IPS-18c (cell line): ENCODE data around the gene DLG2.
"Not testable (repeated sequence)": the region's sequence is repeated elsewhere in the genome, so short reads cannot be mapped to it uniquely, and the experiment has no call there.

ENCODE experiments used
- H3K4me3 ChIP-seq: 2 replicates; pipeline ENCODE4 v1.7.0; 2013; ENCODE audit warnings: low read depth, mild to moderate bottlenecking, low read length, moderate library complexity; ENCODE audit not compliant: insufficient read depth
- H3K9me3 ChIP-seq: one replicate; pipeline ENCODE4 v1.6.1; 2013; ENCODE audit warnings: mild to moderate bottlenecking, low read length, moderate library complexity; ENCODE audit not compliant: control insufficient read depth, insufficient read depth

DLG2 gene

DNA sequence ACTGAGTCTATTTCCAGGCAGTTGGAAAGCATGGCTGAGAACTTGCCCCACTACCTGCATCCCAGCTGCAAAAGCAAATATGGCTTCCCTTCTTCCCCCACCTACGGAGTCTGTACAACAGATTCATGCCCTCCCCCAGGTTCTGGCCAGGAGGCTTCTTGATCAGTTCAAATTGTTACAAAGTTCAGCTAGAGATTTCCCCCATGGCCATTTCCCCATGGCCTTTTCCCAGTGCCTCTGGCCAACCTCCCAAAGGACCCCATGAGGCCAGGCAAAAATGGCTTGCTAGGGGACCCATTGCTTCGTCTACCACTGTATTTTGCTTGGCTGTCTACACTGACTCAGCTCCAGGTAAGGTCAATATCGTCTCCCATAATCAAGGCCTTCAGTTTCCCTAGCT lies 203.3 kb downstream of the DLG2 start:
- no peak overlapping the region for H3K4me3 ChIP-seq
- H3K9me3 ChIP-seq: no peaks in the 10 kb centered on the region

DNA sequence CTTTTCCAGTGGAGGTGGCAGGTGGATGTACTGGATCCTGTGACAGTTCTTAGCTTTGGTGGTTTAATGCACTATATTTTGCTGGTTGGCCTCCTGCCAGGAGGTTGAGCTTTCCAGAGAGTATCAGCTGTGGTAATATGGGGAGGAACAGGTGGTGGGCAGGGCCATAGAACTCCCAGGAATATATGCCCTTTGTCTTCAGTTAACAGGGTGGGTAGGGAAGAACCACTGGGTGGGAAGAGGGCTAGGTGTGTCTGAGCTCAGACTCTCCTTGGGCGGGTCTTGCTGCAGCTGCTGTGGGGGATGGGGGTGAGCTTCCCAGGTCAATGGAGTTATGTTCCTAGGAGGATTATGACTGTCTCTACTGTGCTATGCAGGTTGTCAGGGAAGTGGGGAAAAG lies 203.8 kb downstream of the DLG2 start:
- Histone ChIP-seq H3K9me3 (no peaks in the 10 kb centered on the region), H3K4me3 (no peak overlapping the region)

DNA sequence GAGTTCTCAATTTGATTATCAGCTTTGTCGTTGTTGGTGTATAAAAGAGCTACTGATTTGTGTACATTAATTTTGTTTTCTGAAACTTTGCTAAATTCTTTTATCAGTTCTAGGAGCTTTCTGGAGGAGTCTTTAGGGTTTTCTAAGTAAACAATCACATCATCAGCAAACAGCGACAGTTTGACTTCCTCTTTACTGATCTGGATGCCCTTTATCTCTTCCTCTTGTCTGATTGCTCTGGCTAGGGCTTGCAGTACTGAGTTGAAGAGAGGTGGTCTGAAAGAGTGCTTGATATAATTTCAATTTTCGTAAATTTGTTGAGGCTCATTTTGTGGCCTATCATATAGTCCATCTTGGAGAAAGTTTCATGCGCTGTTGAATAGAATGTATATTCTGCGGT lies 213.0 kb downstream of the DLG2 start:
- H3K9me3 ChIP-seq: no peaks in the 10 kb centered on the region
- H3K4me3 ChIP-seq: no peak overlapping the region

DNA sequence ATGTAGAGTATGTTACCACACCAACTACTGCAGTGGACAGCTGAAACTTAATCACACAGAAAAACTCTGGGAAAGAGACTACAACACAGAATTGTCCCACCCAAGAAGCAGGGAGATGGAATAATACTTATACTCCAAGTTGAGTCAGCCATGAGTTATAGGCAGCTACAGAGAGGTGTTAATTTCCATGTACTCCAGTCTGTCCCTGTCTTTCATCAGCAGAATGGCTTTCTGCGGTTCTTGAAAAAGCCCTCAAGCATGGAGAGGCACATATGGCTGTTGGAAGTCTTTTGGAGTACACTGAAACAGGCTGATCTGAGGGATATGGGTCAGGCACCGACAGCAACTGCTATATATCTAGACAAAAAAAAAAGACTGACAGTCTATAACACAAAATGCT lies 219.5 kb downstream of the DLG2 start:
- no peak overlapping the region for H3K4me3 ChIP-seq

DNA sequence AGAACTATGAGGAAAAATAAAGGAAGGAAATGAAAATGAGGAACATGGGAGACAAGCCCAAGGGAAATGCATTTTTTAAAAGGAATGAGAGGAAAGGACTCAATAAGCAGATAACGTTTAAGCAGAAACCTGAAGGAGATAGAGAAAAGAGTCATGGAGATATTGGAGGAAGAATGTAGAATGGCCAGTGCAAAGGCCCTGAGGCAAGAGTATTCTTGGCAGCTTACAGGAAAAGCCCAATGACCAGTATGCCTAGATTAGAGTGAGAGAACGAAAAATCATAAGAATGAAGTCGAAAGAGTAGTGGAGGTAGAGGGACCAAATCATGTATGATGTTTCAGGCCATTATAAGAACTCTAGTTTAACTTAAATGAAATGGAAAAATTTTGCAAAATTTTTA lies 220.3 kb downstream of the DLG2 start:
- no peaks in the 10 kb centered on the region for H3K9me3 ChIP-seq
- H3K4me3 ChIP-seq: no peak overlapping the region

More for the DNA sequence above, 219.5 kb downstream of the DLG2 start:
- no peaks in the 10 kb centered on the region for H3K9me3 ChIP-seq

DNA sequence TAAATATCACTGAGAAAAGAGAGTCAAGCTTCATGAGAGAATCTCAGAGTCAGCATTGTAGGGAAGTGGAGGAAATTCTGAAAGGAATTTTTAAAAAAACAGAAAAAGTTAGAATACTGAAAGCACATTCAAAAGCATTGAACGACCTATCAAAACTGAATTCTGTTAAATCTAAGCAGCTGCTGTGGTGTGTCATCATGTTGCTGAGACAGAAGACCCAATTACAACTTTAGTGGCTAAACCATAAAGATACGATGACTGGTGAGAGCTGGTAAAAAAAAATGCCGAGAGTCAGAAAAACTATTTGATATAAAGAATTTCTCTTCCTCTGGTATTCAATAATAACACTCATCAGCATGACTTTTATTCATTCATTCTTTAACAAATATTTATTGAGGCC lies 220.8 kb downstream of the DLG2 start:
- no peaks in the 10 kb centered on the region for H3K9me3 ChIP-seq

DNA sequence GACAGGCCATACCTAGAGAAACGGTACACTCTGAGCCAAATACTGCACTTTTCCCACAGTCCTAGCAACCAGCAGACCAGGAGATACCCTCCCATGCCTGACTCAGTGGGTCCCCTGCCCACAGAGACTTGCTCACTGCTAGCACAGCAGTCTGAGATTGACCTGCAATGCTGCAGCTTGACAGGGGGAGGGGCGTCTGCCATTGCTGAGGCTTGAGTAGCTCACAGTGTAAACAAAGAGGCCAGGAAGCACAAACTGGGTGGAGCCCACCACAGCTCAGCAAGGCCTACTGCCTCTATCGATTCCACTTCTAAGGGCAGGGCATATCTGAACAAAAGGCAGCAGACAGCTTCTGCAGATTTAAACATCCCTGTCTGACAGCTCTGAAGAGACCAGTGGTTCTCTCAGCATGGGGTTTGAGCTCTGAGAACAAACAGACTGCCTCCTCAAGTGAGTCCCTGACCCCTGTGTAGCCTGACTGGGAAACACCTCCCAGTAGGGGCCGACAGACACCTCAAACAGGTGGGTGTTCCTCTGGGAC lies 231.6 kb downstream of the DLG2 start:
- not testable (repeated sequence) for H3K9me3 ChIP-seq, H3K4me3 ChIP-seq

More for the DNA sequence above, 220.8 kb downstream of the DLG2 start:
- H3K4me3 ChIP-seq: no peak overlapping the region

DNA sequence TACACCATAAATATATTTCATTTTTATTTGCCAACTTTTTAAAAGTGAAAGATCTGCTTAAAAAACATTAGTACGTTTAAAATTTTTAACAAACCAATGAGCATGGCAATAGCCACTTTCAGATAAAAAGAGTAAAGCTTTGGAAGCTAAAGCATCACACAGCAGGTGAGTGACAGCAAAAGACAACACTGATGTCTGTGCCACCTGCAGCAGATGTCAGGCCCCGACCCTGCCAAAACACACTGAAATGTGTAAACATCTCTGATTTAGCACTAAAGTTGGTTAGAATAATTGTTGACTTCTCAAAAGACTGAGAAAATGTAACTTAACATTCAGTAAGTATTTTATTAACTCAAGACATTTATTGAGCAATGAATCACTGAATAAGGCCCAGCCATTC lies 232.9 kb downstream of the DLG2 start:
- Histone ChIP-seq H3K9me3 (no peaks in the 10 kb centered on the region), H3K4me3 (no peak overlapping the region)

DNA sequence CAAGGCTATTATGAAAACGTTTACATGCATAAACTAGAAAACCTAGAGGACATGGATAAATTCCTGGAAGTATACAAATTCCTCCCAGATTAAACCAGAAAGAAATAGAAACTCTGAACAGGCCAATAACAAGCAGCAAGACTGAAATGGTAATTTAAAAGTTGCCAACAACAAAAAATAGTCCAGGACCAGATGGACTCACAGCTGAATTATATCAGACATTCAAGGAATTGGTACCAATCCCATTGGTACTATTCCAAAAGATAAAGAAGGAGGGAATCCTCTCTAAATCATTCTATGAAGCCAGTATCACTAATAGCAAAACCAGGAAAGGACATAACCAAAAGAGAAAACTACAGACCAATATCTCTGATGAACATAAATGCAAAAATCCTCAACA lies 236.0 kb downstream of the DLG2 start:
- no peaks in the 10 kb centered on the region for H3K9me3 ChIP-seq
- H3K4me3 ChIP-seq: no peak overlapping the region

DNA sequence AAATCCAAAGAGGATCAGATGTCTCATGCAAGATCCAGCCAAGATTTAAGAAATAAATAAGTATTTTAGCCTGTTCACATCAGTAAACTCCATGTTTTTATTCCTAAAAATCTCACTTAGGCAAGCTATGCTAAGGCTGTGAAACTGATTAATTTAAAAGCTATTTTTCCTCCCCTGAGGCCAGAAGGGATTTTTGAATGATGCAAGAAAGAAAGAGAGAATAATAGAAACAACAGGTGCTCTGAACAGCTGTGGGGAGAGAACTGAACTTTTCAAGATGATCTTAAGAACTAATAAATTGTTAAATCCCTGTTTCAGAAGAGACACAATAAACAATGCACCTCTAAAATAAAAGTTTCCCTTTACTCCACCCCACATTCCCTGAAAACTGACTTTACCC lies 241.6 kb downstream of the DLG2 start:
- no peak overlapping the region for H3K4me3 ChIP-seq
- H3K9me3 ChIP-seq: no peaks in the 10 kb centered on the region

DNA sequence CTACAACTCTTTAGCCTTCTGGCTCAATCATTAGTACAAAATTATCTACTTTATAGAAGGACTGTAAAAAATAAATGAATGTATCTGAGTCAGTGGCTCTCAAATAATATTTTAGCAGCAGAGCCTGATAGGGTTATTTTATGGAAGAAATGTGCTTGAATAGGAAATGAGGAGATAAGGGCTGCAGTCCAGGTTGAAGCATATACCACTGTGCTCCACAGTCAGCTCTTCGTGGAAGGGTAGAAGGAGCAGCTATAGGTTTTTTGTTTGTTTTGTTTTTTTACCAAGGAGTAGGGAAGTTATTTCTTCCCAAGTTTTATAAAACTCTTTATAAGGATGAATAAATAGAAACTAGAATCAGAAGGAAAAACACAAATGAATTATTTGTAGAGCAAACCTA lies 242.0 kb downstream of the DLG2 start:
- Histone ChIP-seq H3K4me3 (no peak overlapping the region), H3K9me3 (peaks cover 2% of the 10 kb centered on the region)

DNA sequence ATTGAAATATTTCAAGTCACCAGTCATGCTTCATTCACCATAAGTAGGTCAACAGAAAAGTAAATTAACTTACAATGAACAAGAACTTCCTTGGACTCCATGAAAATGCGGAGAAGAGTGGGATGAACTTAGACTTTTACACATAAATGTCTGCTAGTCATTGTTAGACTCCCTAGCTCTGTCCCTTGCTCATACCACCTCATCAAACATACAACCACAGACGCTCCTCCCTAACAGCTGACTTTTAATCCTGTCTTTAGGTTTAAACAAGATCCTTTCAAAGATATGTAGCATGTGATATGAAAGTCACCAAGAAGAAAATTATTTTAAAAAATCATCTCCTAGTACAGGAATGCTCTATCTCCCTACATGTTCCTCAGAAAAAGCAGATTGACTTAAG lies 248.1 kb downstream of the DLG2 start:
- Histone ChIP-seq H3K4me3 (no peak overlapping the region), H3K9me3 (peaks cover 2% of the 10 kb centered on the region)

DNA sequence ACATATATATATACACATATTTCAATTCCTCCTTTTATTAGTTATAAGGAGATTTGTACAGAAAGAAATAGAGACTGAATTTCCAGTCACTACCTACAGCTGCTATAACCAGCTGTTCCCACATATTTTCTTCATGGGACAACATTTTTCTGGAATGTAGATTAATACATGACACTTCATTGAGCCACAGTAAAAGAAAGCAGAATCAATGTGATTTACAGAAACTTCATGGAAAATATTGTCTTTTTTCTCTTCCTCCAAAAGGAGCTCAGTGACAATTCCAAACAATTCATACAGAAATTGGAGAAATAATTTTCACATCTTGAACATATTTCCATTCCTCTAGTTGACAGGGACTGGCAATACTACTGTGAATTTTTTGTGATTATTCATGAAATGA lies 249.2 kb downstream of the DLG2 start:
- Histone ChIP-seq H3K4me3 (no peak overlapping the region), H3K9me3 (peaks cover 2% of the 10 kb centered on the region)

DNA sequence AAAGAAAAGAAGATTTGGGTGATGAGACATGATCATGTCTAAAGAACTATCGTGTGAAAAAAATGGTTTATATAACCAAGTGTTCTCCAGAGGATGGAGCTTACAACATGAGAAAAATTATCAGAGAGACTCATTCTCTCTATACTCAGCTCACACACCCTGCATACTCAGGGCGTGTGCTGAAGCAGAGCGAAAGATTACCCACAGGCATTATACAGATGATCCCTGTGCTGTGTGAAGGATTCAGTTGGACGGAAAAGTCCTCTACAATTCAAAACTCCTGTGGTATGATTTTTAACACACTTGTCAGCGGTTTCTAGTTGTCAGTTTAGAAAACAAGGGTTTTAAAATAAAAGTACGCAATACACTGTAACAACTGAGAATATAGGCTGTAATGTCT lies 267.3 kb downstream of the DLG2 start:
- no peak overlapping the region for H3K4me3 ChIP-seq
- H3K9me3 ChIP-seq: no peaks in the 10 kb centered on the region

DNA sequence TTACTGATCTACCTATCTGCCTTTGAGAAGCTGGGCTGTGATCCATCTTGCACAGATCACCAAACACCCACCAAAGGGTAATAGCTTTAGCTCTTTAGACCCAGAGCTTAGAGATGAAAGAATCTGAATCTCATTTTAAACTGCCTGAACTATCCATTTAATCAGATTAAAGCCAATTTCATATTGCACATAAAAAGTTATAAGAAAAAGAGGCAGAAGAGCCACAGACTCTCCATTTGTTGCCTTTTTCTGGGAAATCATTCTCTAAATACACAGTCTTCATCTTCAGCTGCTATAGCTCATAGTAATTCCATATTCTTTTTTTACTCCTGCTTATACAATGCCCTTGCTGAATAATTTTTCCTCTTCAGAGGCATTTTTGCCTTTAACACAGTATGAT lies 271.2 kb downstream of the DLG2 start:
- H3K4me3 ChIP-seq: no peak overlapping the region

DNA sequence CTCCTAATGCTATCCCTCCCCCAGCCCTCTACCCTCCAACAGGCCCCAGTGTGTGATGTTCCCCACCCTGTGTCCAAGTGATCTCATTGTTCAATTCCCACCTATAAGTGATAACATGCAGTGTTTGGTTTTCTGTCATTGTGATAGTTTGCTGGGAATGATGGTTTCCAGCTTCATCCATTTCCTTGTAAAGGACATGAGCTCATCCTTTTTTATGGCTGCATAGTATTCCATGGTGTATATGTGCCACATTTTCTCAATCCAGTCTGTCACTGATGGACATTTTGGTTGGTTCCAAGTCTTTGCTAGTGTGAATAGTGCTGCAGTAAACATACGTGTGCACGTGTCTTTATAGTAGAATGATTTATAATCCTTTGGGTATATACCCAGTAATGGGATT lies 277.6 kb downstream of the DLG2 start:
- not testable (repeated sequence) for H3K9me3 ChIP-seq, H3K4me3 ChIP-seq

More for the DNA sequence above, 271.2 kb downstream of the DLG2 start:
- peaks cover 2% of the 10 kb centered on the region for H3K9me3 ChIP-seq

DNA sequence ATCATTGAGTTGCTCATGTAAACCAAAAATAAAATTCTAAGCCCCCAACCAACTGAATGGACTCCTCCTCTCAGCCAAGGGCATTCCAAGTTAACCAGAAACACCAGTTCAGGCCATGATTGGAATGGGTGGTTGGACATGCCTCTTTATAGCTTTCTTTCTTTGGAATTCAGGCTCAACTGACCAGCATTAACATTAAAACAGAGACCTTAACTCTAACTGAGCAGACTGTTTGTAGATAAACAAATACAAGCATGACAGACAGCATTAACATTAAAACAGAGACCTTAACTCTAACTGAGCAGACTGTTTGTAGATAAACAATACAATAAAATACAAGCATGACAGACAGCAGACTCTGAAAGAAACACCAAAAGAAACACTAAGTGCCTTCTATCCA lies 278.2 kb downstream of the DLG2 start:
- no peak overlapping the region for H3K4me3 ChIP-seq
- peaks cover 2% of the 10 kb centered on the region for H3K9me3 ChIP-seq

DNA sequence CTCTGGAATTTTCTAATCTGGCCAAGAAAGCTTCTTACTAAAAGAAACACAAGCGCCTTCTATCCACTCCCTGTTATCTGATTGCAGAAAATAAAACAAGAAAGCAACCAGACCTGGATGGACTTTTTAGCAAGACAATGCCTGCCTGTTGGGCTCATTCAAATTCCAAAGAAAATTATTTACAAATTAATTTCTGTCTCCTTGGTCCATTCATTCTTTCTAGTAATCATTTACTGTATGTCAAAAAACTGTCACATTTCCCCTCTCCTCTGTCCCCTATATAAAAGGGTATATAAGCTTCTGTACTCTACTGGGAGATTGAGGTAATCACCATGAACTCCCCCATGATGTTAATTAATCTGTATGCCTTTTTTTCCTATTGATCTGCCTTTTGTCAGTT lies 279.9 kb downstream of the DLG2 start:
- H3K4me3 ChIP-seq: no peak overlapping the region

DNA sequence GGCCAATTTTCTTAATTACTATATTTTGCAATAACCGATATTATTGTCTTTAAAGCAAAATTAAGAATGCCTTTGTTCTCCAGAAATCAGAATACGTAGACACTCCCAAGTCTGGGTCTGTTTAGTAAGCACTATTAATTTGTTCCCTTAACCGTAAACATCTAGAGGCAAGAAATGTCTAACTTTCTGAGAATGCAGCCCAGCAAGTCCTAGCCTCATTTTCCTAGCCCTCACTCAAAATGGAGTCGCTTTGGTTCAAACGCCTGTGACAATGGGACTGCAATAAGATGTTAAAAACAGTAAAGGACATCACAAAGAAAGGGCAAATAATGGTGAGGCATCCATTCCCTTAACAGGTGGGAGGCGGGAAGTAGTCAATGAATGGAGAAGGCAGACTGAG lies 280.7 kb downstream of the DLG2 start:
- no peak overlapping the region for H3K4me3 ChIP-seq
- peaks cover 2% of the 10 kb centered on the region for H3K9me3 ChIP-seq

More for the DNA sequence above, 279.9 kb downstream of the DLG2 start:
- H3K9me3 ChIP-seq: peaks cover 2% of the 10 kb centered on the region
